ENCODE measurements around the gene TMEM63C.

TMEM63C gene, protein sequence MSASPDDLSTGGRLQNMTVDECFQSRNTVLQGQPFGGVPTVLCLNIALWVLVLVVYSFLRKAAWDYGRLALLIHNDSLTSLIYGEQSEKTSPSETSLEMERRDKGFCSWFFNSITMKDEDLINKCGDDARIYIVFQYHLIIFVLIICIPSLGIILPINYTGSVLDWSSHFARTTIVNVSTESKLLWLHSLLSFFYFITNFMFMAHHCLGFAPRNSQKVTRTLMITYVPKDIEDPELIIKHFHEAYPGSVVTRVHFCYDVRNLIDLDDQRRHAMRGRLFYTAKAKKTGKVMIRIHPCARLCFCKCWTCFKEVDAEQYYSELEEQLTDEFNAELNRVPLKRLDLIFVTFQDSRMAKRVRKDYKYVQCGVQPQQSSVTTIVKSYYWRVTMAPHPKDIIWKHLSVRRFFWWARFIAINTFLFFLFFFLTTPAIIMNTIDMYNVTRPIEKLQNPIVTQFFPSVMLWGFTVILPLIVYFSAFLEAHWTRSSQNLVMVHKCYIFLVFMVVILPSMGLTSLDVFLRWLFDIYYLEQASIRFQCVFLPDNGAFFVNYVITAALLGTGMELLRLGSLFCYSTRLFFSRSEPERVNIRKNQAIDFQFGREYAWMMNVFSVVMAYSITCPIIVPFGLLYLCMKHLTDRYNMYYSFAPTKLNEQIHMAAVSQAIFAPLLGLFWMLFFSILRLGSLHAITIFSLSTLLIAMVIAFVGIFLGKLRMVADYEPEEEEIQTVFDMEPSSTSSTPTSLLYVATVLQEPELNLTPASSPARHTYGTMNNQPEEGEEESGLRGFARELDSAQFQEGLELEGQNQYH

DNA sequence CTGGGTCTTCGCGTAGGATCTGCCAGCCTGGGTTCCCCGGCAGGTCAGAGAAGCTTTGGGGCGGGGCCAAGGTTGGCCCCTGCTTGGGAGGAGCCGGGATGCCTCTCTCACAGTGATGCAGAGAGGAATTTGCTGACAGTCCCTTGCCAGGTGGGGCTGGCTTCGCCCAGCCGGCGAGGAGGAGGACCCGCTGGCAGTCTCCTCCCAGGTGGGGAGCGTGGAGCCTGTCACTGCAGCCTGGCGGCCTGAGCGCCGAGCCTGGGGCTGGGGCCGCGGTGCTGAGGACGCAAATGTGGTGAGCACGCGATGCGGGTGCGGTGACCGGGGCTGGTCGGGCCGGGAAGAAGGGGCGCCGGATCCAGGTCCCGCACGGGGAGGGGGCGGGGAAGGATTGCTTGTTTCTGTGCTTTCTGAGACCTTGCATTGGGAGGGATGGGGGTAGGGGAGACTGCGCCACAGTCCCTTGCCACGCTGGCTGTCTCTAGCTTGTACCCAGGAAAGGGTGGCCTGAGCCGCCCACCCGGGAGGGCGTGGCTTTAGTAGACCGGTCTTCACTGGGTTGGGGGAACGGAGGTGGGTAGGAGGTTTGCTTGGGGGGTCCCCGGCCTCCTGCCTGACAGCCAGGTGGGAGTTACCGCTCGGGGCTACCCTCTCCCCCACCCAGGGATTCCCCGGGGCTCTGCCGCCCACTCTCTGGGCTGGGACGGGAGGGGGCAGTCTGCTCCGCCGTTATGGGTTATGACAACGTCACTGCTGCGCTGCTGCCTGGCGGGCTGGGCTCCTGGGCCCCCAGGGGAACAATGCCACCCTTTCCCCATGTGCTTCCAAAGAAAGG, at the start of gene TMEM63C:
TSS of gene TMEM63C (plus strand) at position 196 of the 835 bp plus-strand sequence. CDS start 37,016 bp downstream, outside the sequence.
- peaks cover 8% of the 10 kb centered on the region for H3K4me1 Mint-ChIP-seq
- H3K4me3 Mint-ChIP-seq = peak within 1 kb of the TSS; percentile 73
- H3K27ac Mint-ChIP-seq = no peak within 1 kb of the TSS
- H3K36me3 Mint-ChIP-seq = no peaks in the 10 kb centered on the region
- peaks cover 21% of the 10 kb centered on the region for H3K27me3 Mint-ChIP-seq
- no peaks in the 10 kb centered on the region for H3K9me3 Mint-ChIP-seq

DNA sequence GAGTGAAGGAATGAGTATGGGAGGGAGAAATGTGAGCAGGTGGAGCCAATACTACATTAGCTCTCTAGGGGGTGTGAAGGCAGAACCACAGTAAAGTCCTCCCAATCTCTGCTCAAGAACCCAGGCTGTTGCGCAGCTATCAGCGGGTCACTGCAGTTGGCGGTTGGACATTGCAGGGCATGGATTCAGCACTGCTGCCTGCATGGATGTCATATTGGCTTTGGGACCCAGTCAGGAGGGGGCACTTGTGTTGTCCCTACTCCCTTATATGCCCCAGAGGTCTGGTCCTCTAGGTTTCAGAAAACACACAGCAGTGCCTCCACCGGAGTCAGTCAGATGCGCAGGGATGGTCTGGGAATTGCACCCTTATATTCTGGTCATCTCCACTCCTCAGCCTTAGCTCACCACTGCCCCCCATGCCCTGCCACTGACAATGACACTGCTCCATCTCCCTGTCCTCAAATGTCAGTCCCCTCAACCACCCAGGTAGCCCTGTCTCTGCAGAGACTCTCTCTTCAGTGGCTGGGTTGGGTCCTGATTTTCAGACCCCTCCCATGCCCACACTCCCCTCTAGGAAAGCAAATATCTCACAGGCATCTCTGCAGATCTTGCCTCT, 49.6 kb upstream of the TMEM63C start:
- Mint-ChIP-seq H3K27ac (no peak overlapping the region), H3K4me3 (no peak overlapping the region), H3K4me1 (peaks cover 4% of the 10 kb centered on the region), H3K27me3 (peaks cover 43% of the 10 kb centered on the region), H3K36me3 (peaks cover 2% of the 10 kb centered on the region), H3K9me3 (no peaks in the 10 kb centered on the region)

DNA sequence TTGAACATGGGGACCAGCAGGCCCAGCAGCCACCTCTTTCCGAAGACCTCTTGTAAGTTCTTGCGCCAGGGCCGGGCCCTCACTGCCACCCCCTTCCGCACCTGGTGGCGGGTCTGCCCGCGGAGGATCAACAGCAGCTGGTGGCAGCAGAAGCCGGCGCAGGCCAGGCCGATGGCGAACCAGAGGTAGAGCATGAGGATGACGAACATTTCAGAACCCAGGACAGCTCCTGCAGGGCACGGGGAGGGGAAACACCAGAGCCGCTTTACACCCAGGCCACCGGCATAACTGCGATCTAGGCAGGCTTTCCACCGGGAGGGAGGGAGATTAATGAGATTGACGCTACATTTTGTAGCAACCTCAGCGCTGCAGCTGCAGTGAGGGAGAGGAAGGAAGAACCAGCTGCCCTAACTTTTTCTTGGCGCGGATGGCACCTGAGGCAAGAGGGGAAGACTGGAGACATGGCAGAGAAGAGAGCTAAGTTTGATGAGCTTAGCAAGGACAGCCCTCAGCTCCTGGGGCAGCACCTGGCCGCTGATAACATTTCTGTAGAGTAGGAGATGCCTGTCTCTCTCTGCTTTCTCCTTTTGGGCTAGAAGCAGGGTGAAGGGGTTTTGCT, 47.8 kb upstream of the TMEM63C start:
- H3K4me3 Mint-ChIP-seq = no peak overlapping the region
- no peaks in the 10 kb centered on the region for H3K9me3 Mint-ChIP-seq
- H3K4me1 Mint-ChIP-seq = peaks cover 7% of the 10 kb centered on the region
- peaks cover 2% of the 10 kb centered on the region for H3K36me3 Mint-ChIP-seq
- peaks cover 46% of the 10 kb centered on the region for H3K27me3 Mint-ChIP-seq
- H3K27ac Mint-ChIP-seq = no peak overlapping the region

DNA sequence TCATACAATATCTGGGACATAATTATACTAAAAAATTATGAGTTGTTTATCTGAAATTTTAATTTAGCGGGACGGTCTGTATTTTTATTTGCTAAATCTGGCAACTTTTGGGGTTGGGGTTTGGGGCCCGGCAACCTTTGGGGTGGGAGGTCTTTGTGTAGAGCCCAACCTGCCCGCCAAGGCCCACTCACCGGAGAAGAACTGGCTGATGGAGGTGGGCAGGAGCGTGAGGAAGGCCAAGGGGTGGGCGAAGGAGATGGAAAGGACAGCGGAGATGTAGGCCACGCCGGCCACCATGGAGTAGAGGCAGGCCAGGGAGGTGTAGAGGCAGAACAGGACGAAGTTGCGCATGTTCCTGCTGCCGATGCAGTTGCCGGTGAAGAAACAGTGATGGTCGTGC, 42.6 kb upstream of the TMEM63C start:
- no peak overlapping the region for H3K4me3 Mint-ChIP-seq
- no peaks in the 10 kb centered on the region for H3K9me3 Mint-ChIP-seq
- no peak overlapping the region for H3K27ac Mint-ChIP-seq
- H3K4me1 Mint-ChIP-seq = peaks cover 12% of the 10 kb centered on the region
- peaks cover 51% of the 10 kb centered on the region for H3K27me3 Mint-ChIP-seq
- H3K36me3 Mint-ChIP-seq = no peaks in the 10 kb centered on the region

DNA sequence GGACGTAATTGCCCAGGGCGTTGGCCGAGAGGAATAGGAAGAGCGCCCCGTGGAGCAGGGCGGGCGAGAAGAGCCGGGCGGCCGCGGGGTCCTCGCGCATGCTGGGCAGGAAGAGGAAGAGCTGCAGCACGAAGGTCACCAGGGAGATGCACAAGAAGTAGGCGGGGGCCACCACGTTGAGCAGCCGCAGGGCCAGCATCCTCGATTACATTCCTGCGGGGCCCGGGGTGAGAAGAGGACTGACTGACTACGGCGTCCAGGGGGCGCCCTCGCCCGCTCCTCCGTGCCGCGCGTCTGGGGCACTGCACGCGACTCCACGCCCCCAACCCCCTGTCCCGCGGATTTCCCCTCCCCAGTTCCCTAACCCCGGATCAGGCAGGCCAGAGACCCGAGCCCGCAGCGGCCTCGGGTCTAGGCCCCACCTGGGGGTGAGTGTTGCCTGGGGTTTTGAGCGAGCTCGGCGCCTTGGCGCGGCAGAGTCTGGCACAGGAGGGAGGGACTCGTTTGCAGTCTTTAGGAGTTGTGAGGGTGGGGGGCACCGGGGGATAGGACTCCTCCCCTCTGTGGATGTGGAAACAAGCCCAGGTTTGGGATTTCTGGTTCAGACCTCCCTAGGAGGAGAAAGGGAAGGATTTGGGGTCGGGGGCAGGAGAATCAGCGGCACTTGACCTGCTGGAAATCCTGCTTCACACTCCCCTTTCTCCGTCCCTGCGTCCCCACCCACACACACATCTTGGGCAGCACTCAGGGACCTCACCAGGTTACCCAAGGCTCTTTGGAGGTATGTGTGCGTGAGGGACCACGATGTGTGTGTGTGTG, 41.8 kb upstream of the TMEM63C start:
- H3K36me3 Mint-ChIP-seq = no peaks in the 10 kb centered on the region
- H3K4me3 Mint-ChIP-seq = peak overlapping the region; percentile 60
- H3K27me3 Mint-ChIP-seq = peaks cover 50% of the 10 kb centered on the region
- no peak overlapping the region for H3K27ac Mint-ChIP-seq
- H3K4me1 Mint-ChIP-seq = peaks cover 11% of the 10 kb centered on the region
- H3K9me3 Mint-ChIP-seq = no peaks in the 10 kb centered on the region

DNA sequence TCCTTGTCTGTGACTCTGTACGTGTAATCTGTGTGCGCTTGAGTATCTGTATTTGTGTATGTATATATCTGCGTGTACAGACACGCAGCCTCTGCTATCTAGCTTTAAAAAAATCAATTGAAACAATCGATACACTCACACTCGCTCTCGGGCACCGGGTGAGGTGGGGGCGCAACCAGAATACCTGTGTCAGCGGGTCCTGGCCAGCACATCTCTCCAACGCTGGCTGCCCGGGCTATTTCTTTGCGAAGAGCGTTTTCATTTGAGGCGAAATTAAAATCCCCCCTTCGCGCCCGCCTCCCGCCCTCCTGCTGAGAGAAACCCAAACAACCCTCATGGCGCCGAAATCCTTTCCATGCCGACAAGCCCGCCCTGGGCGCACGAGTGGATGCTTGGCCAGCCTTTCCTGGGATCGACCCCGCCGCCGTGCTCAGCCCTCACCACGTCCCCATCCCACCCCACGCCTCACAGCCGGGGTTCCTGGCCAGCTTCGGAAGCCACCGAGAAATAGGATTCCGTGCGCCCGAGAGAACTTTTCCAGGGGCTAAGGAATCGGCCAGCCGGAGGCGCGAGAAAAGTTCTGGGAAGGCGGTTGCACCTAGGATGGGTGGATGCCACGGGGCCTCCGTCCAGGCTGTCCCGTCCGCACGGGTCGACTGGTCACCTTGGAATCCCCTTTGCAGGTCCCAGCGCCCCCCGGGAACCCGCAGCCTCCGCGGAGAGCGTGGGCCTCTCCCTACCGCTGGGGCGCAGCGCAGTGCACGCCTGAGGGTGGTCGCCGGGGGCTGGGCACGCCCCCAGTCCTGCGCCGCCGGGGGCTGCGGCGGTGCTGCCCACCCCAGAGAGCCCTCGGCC, 41.0 kb upstream of the TMEM63C start:
- peak overlapping the region; percentile 60 for H3K4me3 Mint-ChIP-seq
- peaks cover 11% of the 10 kb centered on the region for H3K4me1 Mint-ChIP-seq
- H3K9me3 Mint-ChIP-seq = no peaks in the 10 kb centered on the region
- H3K36me3 Mint-ChIP-seq = no peaks in the 10 kb centered on the region
- peaks cover 49% of the 10 kb centered on the region for H3K27me3 Mint-ChIP-seq
- peak overlapping the region; percentile 51 for H3K27ac Mint-ChIP-seq

DNA sequence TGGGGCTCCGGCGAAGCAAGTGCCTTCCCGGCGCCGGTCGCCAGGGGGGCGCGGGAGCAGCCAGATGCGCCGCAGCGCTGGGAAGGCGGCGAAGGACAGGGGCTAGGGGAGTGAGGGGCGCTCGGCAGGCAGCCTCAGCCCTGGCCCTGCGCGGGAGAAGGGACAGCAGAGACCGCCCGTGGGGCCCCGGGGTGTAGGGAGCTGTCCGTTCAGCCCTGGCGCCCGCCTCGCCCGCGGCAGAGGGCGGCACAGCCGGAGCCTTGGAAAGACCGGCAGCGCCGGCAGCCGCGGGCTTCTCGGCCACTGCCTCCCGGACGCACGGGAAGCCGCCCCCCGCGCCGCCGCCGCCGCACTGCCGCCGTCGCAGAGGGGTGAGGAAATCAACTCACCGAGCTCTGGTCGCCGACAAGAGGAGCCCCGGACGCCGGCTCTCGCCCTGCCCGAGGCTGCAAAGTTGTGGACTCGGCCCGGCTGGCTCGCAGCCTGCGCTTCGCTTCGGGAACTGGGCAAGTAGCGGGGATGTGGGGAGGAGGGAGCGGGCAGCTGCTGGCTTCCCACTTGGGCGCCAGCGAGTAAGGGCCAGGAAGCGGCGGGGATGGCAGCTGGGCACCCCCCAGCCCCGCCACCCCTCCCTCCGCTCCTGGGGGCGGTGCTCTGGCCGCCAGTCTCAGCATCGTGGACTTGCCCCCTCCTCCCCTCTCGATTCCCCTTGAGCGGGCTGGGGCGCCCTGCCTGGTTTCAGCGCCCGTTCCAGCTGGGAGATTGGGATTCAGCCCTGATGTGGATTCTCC, 40.2 kb upstream of the TMEM63C start, which contains the start of gene ZDHHC22:
TSS of gene ZDHHC22 (minus strand) at position 578 of the 791 bp plus-strand sequence. CDS start 2,053 bp downstream, outside the sequence.
- H3K4me3 Mint-ChIP-seq = peak within 1 kb of the TSS; percentile 28
- peaks cover 11% of the 10 kb centered on the region for H3K4me1 Mint-ChIP-seq
- H3K36me3 Mint-ChIP-seq = no peaks in the 10 kb centered on the region
- H3K9me3 Mint-ChIP-seq = no peaks in the 10 kb centered on the region
- H3K27ac Mint-ChIP-seq = peak within 1 kb of the TSS; percentile 51
- H3K27me3 Mint-ChIP-seq = peaks cover 47% of the 10 kb centered on the region

DNA sequence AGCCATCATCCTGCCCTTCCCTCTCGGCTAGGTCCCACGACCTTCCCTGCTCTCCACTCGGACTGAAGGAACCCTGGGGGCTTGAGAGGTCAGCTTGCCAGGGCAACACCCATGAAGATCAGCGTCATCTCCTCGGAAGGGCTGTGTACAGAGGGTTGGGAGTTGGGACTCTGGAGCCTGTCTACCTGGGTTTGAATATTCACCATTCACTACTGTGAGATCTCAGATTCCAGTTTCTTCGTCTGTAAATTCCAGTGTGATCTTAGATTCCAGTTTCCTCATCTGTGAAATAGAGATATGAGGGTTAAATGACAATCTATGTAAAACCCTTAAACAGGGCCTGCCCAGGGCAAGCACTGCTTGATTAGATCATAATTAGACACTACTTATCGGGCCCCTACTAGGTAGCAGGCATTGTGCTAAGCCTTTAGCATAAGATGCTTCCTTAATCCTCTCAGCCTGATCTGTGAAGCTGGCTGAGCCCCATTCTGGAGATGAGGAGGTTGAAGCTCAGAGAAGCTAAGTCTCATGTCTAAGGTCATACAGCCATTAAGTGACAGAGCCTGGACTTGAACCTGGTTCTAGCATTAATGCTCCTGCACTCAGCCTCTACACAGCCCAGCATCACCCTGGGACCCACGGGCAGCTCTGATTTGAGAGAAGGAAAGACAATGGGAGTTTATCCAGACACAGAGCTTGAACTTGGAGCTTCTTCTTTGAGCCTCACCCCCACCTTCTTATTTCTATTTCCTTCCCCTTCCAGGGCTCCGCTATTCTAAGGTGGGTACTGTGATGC, 39.4 kb upstream of the TMEM63C start:
- Mint-ChIP-seq H3K36me3 (no peaks in the 10 kb centered on the region), H3K9me3 (no peaks in the 10 kb centered on the region), H3K4me1 (peaks cover 11% of the 10 kb centered on the region), H3K4me3 (peak overlapping the region; percentile 28), H3K27ac (no peak overlapping the region), H3K27me3 (peaks cover 50% of the 10 kb centered on the region)

DNA sequence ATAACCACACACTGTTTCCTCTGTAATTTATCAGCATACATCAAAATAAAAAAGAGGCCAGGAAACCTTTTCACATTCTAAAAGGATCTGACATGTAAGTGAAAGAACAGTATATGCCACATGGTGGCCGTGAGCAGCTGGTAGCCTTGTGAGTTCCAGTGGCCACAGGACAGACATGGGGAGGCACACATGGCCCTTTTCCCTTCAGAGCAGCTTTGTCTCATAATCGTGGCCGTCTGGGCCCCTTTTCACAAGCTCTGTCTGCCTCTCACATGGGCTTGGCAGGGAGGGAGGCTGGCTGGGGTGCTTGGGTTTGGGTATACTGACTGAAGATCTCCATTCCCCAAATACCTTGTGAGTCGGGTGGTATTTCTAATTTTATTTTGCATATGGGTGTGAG, 38.5 kb upstream of the TMEM63C start:
- H3K27ac Mint-ChIP-seq = no peak overlapping the region
- peaks cover 11% of the 10 kb centered on the region for H3K4me1 Mint-ChIP-seq
- H3K36me3 Mint-ChIP-seq = no peaks in the 10 kb centered on the region
- H3K4me3 Mint-ChIP-seq = no peak overlapping the region
- peaks cover 45% of the 10 kb centered on the region for H3K27me3 Mint-ChIP-seq
- no peaks in the 10 kb centered on the region for H3K9me3 Mint-ChIP-seq

DNA sequence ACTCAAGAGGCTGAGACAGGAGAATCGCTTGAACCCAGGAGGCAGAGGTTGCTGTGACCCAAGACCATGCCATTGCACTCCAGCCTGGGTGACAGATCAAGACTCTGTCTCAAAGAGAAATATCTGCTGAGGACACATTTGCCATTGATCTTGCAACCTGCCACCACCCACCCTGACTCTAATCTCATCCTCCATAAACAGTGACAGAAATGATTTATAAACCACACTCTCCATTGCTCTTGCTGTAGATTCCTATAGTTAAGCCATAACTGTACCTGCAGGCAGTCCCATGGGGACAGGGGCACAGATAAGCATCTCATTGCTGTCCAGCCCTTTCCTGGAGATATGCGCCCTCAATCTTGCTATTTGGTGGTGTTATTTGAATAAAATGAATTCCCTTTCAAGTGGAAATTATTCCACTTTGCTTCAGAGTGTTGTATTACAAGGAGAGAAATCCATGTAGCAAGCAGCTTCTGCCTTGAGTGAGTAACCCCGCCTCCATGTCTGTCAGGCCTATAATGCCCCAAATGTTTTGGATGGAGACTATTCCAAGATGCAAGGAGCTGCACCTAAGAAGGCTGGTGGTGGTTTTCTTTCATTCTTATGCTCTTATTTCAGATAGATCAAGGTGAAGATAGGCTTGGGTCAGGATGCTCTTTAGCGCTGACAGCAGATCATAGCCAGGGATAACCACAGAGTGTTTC, 37.0 kb upstream of the TMEM63C start:
- no peak overlapping the region for H3K4me3 Mint-ChIP-seq
- peaks cover 42% of the 10 kb centered on the region for H3K27me3 Mint-ChIP-seq

DNA sequence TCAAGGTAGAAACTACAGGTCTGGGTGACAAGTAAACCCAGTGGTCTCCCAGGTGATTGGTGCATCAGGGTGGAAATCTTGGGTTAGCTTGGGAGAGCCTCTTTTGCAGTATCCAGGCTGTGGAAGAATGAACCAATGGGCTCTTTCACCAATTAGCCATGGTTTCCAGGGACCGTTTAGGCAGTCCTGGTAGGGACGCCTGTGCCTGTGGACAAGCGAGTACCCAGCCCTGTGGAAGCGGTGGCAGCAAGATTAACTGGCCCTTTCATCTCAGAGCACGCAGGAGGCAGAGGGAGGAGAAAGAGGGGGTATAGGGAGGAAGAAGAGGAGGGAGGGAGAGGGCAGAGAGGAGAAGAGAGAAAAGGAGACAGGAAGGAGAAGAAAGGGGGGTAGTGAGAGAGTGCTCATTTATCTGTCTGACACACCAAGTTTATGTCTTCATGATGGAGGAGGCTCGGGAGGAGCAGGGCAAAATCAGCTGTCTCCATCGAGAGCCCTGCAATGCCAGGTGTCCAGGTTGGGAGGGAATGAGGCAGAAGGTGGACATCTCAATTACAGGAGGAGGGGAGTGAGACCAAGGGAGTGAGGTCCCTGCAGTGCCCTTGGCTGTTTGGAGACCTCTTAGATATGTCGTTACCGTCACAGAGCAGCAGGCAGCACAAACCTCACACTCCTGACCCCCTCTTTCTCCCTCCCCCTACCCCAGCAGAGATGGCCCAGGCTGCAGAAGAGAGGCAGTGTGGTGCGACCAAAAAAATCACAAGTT, 35.4 kb upstream of the TMEM63C start:
- Mint-ChIP-seq H3K27me3 (peaks cover 40% of the 10 kb centered on the region), H3K4me1 (no peaks in the 10 kb centered on the region), H3K36me3 (no peaks in the 10 kb centered on the region), H3K9me3 (no peaks in the 10 kb centered on the region), H3K4me3 (no peak overlapping the region), H3K27ac (no peak overlapping the region)

More for the DNA sequence above, 37.0 kb upstream of the TMEM63C start:
- H3K9me3 Mint-ChIP-seq = no peaks in the 10 kb centered on the region
- H3K36me3 Mint-ChIP-seq = no peaks in the 10 kb centered on the region
- H3K4me1 Mint-ChIP-seq = peaks cover 7% of the 10 kb centered on the region
- no peak overlapping the region for H3K27ac Mint-ChIP-seq
